HFF-Myc (cell line): Measurements from ENCODE around the gene PDIA2.

ENCODE experiments used
- DNase-seq: peaks from one replicate; pipeline ENCODE4 v3.0.0-alpha.2; 2011; ENCODE audit warnings: low read depth; ENCODE audit errors: extremely low read depth
- H3K4me3 ChIP-seq: replicated peaks from 2 replicates; pipeline ENCODE4 v1.5.1; 2011; ENCODE audit warnings: low read depth, mild to moderate bottlenecking, control low read depth, low read length
- CTCF ChIP-seq: IDR thresholded peaks from 2 replicates; pipeline ENCODE4 v1.5.1; 2012; ENCODE audit warnings: mild to moderate bottlenecking, low read depth, low read length, control low read depth; ENCODE audit errors: missing control alignments

The PDIA2 gene

GRCh38 chr16:280552-280951 is 2.4 kb upstream of the PDIA2 start, which contains the start of gene ARHGDIG:
ARHGDIG (plus strand) TSS chr16:280591; CDS start chr16:280681, 90 bp downstream.
- no peak for TF ChIP-seq CTCF
- no peak for DNase-seq
- 0 out of 2 replicates have a peak within 1 kb of the TSS, but pooled peaks have one; percentile 4 for H3K4me3 ChIP-seq

GRCh38 chr16:280991-281659 is 1.8 kb upstream of the PDIA2 start:
- no peak for TF ChIP-seq CTCF
- 0 out of 2 replicates have a peak overlapping the region, but pooled peaks have one; percentile 4 for H3K4me3 ChIP-seq
- DNase-seq: no peak

- DNase-seq: no peak
- no peak overlapping the region for H3K4me3 ChIP-seq
- TF ChIP-seq CTCF: no peak
Measured at GRCh38 chr16:281660-282255, 1.2 kb upstream of the PDIA2 start.

DNA sequence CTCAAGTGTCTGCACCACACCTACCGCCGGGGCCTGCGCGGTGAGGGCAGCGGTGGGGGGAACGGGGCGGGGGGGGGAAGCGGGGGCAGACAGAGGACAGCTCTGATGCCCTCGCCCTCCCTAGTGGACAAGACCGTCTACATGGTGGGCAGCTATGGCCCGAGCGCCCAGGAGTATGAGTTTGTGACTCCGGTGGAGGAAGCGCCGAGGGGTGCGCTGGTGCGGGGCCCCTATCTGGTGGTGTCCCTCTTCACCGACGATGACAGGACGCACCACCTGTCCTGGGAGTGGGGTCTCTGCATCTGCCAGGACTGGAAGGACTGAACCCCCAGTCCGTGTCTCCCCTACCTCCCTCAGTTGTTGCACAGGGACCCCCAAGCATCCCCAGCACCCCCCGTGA is 473 bp upstream of the PDIA2 start:
- no peak overlapping the region for H3K4me3 ChIP-seq
- TF ChIP-seq CTCF: no peak
- DNase-seq: no peak

DNA sequence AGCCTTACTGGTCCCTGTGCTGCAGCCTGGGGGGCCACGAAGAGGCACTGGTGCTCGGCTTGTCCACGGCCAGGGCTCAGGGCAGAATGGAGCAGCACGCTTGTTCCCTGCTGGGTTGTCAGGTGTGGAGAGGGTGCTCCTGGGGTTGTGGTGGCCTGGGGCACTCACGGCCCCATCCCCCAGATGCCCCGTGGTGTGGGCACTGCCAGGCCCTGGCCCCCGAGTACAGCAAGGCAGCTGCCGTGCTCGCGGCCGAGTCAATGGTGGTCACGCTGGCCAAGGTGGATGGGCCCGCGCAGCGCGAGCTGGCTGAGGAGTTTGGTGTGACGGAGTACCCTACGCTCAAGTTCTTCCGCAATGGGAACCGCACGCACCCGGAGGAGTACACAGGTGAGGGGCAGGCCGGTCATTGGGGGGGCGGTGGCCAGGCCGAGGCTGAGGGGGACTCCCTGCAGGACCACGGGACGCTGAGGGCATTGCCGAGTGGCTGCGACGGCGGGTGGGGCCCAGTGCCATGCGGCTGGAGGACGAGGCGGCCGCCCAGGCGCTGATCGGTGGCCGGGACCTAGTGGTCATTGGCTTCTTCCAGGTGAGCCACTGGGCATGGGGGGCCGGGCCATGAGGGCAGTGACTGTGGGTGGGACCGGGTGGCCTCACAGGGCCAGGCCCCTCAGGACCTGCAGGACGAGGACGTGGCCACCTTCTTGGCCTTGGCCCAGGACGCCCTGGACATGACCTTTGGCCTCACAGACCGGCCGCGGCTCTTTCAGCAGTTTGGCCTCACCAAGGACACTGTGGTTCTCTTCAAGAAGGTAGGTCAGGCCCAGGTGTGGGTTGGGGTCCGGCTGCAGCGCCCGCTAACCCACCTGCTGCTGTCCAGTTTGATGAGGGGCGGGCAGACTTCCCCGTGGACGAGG is 1.5 kb downstream of the PDIA2 start:
- no peak overlapping the region for H3K4me3 ChIP-seq
- no peak for TF ChIP-seq CTCF
- no peak for DNase-seq

DNA sequence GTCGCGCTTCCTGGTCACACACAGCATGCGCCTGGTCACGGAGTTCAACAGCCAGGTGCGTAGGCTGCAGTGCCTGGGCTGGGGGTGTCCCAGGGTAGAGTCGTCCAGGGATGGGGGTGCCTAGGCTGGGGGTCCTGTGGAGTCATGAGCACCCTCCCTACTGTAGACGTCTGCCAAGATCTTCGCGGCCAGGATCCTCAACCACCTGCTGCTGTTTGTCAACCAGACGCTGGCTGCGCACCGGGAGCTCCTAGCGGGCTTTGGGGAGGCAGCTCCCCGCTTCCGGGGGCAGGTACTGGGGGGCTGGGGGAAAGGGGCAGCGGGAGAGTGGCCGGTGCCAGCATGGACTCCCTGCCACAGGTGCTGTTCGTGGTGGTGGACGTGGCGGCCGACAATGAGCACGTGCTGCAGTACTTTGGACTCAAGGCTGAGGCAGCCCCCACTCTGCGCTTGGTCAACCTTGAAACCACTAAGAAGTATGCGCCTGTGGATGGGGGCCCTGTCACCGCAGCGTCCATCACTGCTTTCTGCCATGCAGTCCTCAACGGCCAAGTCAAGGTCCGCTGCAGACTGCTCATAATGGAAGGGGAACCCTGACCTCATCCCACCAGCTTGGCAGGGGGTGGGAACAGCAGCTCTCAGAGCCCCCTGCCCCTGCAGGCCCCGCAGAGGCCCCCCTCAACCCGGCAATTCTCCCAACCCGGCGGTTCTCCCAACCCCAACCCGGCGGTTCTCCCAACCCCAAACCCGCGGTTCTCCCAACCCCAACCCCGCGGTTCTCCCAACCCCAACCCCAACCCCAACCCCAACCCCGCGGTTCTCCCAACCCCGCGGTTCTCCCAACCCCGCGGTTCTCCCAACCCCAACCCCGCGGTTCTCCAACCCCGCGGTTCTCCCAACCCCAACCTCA is 2.4 kb downstream of the PDIA2 start:
- no peak for TF ChIP-seq CTCF
- no peak for DNase-seq
- H3K4me3 ChIP-seq: no peak overlapping the region
